GM23338 (cell line): ENCODE measurements around the gene TSR1. TPM values are rescaled to one million over a fixed set of nuclear protein-coding genes. Genes with fewer than 3 reads are reported as not detected.

Experiments
- ATAC-seq: fragments of 200-7000 bp; cut with Tn5 transposase; 3 replicates; pipeline ENCODE4 v1.9.1; 2020
- DNase-seq: peaks from one replicate; pipeline ENCODE4 v3.0.0-alpha.2; 2015; ENCODE audit warnings: low spot score
- H2AFZ ChIP-seq: fragments of 200-600 bp; sonication (generic); 2 replicates; pipeline ENCODE4 v1.8.0; 2016; ENCODE audit warnings: antibody characterized with exemption, mild to moderate bottlenecking, moderate library complexity
- H3F3A ChIP-seq: fragments of 200-600 bp; sonication (generic); replicated peaks from 2 replicates; pipeline ENCODE4 v1.8.0; 2017; ENCODE audit warnings: antibody characterized with exemption, mixed run types, low read depth
- H3K27ac ChIP-seq: fragments of 200-600 bp; sonication (generic); 2 replicates; pipeline ENCODE4 v1.6.1; 2016; ENCODE audit warnings: low read depth
- H3K27me3 ChIP-seq: fragments of 200-600 bp; sonication (generic); 2 replicates; pipeline ENCODE4 v1.8.0; 2016; ENCODE audit warnings: mild to moderate bottlenecking, mixed run types, moderate library complexity; ENCODE audit not compliant: insufficient read depth
- H3K36me3 ChIP-seq: fragments of 200-600 bp; sonication (generic); 2 replicates; pipeline ENCODE4 v1.8.0; 2016; ENCODE audit warnings: mild to moderate bottlenecking; ENCODE audit not compliant: insufficient read depth
- H3K4me1 ChIP-seq: fragments of 200-600 bp; sonication (generic); 2 replicates; pipeline ENCODE4 v1.8.0; 2016; ENCODE audit warnings: mild to moderate bottlenecking, moderate library complexity; ENCODE audit not compliant: insufficient read depth
- H3K4me2 ChIP-seq: fragments of 200-600 bp; sonication (generic); 2 replicates; pipeline ENCODE4 v1.7.1; 2017; ENCODE audit warnings: mixed run types
- H3K4me3 ChIP-seq: fragments of 200-600 bp; sonication (generic); 2 replicates; pipeline ENCODE4 v1.6.1; 2016; ENCODE audit warnings: mixed run types
- H3K79me2 ChIP-seq: fragments of 200-600 bp; sonication (generic); replicated peaks from 2 replicates; pipeline ENCODE4 v1.8.0; 2017; ENCODE audit warnings: mild to moderate bottlenecking; ENCODE audit not compliant: insufficient read depth
- H3K9me2 ChIP-seq: fragments of 200-600 bp; sonication (generic); 2 replicates; pipeline ENCODE4 v1.8.0; 2017; ENCODE audit not compliant: insufficient read depth
- H4K20me1 ChIP-seq: fragments of 200-600 bp; sonication (generic); replicated peaks from 2 replicates; pipeline ENCODE4 v1.8.0; 2017; ENCODE audit warnings: mild to moderate bottlenecking; ENCODE audit not compliant: insufficient read depth
- H3K27ac Mint-ChIP-seq: 2 replicates; pipeline ENCODE4 v1.8.0; 2020; ENCODE audit warnings: inconsistent platforms, mild to moderate bottlenecking, moderate library complexity, mixed read lengths
- H3K27me3 Mint-ChIP-seq: 3 replicates; pipeline ENCODE4 v1.8.0; 2022; ENCODE audit warnings: low read depth, mild to moderate bottlenecking, moderate library complexity, mixed read lengths, inconsistent platforms; ENCODE audit not compliant: insufficient read depth, poor library complexity
- H3K36me3 Mint-ChIP-seq: 3 replicates; pipeline ENCODE4 v1.8.0; 2021; ENCODE audit warnings: low read depth, mild to moderate bottlenecking, inconsistent platforms, moderate library complexity, mixed read lengths
- H3K4me1 Mint-ChIP-seq: 3 replicates; pipeline ENCODE4 v1.8.0; 2020; ENCODE audit warnings: mild to moderate bottlenecking, inconsistent platforms, mixed read lengths
- H3K4me3 Mint-ChIP-seq: 3 replicates; pipeline ENCODE4 v1.8.0; 2021; ENCODE audit warnings: moderate library complexity, mild to moderate bottlenecking, inconsistent platforms, mixed read lengths
- H3K9me3 Mint-ChIP-seq: 3 replicates; pipeline ENCODE4 v1.8.0; 2020; ENCODE audit warnings: moderate library complexity, mild to moderate bottlenecking, inconsistent platforms, mixed read lengths
- EZH2 ChIP-seq: fragments of 200-600 bp; sonication (generic); IDR thresholded peaks from one replicate; pipeline ENCODE4 v1.8.0; 2017; ENCODE audit warnings: antibody characterized with exemption, mild to moderate bottlenecking, low read depth; ENCODE audit not compliant: unreplicated experiment
- EZH2phosphoT487 ChIP-seq: fragments of 200-600 bp; sonication (generic); IDR thresholded peaks from one replicate; pipeline ENCODE4 v1.8.1; 2018; ENCODE audit warnings: antibody characterized with exemption; ENCODE audit not compliant: unreplicated experiment
- POLR2AphosphoS5 ChIP-seq: IDR thresholded peaks from 2 replicates; pipeline ENCODE4 v1.6.1; 2016; ENCODE audit warnings: antibody characterized with exemption, low read depth
- STAT1 ChIP-seq: IDR thresholded peaks from one replicate; pipeline ENCODE4 v1.6.1; 2016; ENCODE audit warnings: antibody characterized with exemption; ENCODE audit not compliant: unreplicated experiment
- ZNF114 ChIP-seq: fragments of 250-450 bp; sonication (Bioruptor Pico); IDR thresholded peaks from 2 replicates; pipeline ENCODE4 v1.5.0; 2020; ENCODE audit warnings: mild to moderate bottlenecking, moderate library complexity
- ZNF331 ChIP-seq: fragments of 250-450 bp; sonication (Bioruptor Pico); IDR thresholded peaks from 2 replicates; pipeline ENCODE4 v1.5.0; 2020; ENCODE audit warnings: low read depth, mild to moderate bottlenecking, moderate library complexity
- polyA plus RNA-seq: library from polyadenylated mRNA; unstranded; fragments of >200 nt; fragmentation: Nextera tagmentation; extraction: Ambion mirVana; gene quantifications from 2 replicates; pipeline ENCODE4 v1.2.1, GENCODE V29; 2016
- total RNA-seq: library from RNA; depleted of rRNA; stranded (reverse); fragments of >200 nt; shearing (Covaris generic); gene quantifications from 2 replicates; pipeline ENCODE4 v1.2.3, GENCODE V29; 2014
- TF ChIP-seq, protein P1 (sequence below), 2 experiments: fragments of 200-600 bp in 1 of 2; sonication (generic) in 1 of 2; conservative IDR thresholded peaks; 2 replicates each; pipeline versions ENCODE4 v1.5.1 to v1.6.1; 2016 to 2017; ENCODE audit warnings: antibody characterized with exemption in 2 of 2, low read depth in 2 of 2, mild to moderate bottlenecking in 2 of 2, moderate library complexity in 1 of 2
- TF ChIP-seq, protein P2 (sequence below): fragments of 250-450 bp; sonication (Bioruptor Pico); IDR thresholded peaks from 2 replicates; pipeline ENCODE4 v1.5.0; 2020; ENCODE audit warnings: mild to moderate bottlenecking, moderate library complexity

TSR1 gene
- total and polyA plus RNA-seq, 2 experiments from 2014 or later: 36.9 to 108 TPM

DNA sequence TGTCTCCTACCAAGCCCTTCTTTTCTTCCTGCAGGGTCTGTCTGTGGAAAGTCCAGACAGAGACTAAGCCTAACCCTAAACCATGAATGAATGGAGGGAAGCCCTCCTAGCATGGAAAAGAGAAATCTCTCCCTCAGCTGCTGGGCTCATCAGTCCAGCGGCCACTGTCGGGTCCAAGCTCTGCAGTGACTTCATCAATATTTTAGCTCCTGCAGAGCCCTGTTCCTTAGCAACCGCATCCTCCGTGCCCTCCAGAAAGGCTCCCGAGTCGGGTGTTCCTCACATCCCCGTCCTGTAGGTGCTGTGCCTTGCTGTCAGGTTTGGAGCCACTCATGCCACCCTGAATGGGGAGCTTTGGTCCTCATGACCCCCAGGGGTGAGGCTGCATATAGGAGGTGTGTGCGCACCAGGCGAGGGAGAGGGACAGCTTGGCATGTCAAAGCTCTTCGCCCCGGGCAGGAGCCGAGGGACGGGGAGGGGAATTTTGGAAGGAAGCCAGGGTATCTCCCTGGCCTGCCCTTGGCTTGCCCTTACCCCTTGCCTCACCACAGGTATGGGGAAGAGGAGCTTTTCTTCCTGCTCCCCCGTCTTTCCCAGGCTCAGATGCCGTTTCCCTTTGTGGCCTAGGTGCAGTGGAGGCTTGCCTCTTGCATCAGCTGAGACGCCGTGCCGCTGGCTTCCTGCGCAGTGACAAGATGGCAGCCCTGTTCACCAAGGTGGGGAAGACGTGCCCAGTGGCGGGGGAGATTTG is 24.9 kb upstream of the TSR1 start:
- Histone ChIP-seq H3K4me1 (no peaks in the 10 kb centered on the region), H3K27ac (no peak overlapping the region), H2AFZ (no peak overlapping the region), H3K4me3 (no peak overlapping the region), H3K9me2 (no peaks in the 10 kb centered on the region), H4K20me1 (no peaks in the 10 kb centered on the region), H3K4me2 (no peak overlapping the region), H3K79me2 (no peaks in the 10 kb centered on the region), H3K27me3 (no peaks in the 10 kb centered on the region), H3F3A (no peaks in the 10 kb centered on the region), H3K36me3 (no peaks in the 10 kb centered on the region)
- H3K4me3 Mint-ChIP-seq: no peak overlapping the region
- peaks cover 7% of the 10 kb centered on the region for H3K27me3 Mint-ChIP-seq
- peaks cover 4% of the 10 kb centered on the region; the same call in 1 of the 3 replicates for H3K4me1 Mint-ChIP-seq
- DNase-seq: no peak
- no peak for ATAC-seq
- TF ChIP-seq ZNF331 (CRISPR knock-in tag) (no peak), EZH2 (no peak), STAT1 (no peak), POLR2AphosphoS5 (no peak), EZH2phosphoT487 (no peak), ZNF114 (CRISPR knock-in tag) (no peak)
- TF ChIP-seq, protein P1, sequence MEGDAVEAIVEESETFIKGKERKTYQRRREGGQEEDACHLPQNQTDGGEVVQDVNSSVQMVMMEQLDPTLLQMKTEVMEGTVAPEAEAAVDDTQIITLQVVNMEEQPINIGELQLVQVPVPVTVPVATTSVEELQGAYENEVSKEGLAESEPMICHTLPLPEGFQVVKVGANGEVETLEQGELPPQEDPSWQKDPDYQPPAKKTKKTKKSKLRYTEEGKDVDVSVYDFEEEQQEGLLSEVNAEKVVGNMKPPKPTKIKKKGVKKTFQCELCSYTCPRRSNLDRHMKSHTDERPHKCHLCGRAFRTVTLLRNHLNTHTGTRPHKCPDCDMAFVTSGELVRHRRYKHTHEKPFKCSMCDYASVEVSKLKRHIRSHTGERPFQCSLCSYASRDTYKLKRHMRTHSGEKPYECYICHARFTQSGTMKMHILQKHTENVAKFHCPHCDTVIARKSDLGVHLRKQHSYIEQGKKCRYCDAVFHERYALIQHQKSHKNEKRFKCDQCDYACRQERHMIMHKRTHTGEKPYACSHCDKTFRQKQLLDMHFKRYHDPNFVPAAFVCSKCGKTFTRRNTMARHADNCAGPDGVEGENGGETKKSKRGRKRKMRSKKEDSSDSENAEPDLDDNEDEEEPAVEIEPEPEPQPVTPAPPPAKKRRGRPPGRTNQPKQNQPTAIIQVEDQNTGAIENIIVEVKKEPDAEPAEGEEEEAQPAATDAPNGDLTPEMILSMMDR (conservative IDR thresholded peaks at IDR 0.05; ENCODE audit: low read depth in 2 of 2): no peak
- TF ChIP-seq, protein P2, sequence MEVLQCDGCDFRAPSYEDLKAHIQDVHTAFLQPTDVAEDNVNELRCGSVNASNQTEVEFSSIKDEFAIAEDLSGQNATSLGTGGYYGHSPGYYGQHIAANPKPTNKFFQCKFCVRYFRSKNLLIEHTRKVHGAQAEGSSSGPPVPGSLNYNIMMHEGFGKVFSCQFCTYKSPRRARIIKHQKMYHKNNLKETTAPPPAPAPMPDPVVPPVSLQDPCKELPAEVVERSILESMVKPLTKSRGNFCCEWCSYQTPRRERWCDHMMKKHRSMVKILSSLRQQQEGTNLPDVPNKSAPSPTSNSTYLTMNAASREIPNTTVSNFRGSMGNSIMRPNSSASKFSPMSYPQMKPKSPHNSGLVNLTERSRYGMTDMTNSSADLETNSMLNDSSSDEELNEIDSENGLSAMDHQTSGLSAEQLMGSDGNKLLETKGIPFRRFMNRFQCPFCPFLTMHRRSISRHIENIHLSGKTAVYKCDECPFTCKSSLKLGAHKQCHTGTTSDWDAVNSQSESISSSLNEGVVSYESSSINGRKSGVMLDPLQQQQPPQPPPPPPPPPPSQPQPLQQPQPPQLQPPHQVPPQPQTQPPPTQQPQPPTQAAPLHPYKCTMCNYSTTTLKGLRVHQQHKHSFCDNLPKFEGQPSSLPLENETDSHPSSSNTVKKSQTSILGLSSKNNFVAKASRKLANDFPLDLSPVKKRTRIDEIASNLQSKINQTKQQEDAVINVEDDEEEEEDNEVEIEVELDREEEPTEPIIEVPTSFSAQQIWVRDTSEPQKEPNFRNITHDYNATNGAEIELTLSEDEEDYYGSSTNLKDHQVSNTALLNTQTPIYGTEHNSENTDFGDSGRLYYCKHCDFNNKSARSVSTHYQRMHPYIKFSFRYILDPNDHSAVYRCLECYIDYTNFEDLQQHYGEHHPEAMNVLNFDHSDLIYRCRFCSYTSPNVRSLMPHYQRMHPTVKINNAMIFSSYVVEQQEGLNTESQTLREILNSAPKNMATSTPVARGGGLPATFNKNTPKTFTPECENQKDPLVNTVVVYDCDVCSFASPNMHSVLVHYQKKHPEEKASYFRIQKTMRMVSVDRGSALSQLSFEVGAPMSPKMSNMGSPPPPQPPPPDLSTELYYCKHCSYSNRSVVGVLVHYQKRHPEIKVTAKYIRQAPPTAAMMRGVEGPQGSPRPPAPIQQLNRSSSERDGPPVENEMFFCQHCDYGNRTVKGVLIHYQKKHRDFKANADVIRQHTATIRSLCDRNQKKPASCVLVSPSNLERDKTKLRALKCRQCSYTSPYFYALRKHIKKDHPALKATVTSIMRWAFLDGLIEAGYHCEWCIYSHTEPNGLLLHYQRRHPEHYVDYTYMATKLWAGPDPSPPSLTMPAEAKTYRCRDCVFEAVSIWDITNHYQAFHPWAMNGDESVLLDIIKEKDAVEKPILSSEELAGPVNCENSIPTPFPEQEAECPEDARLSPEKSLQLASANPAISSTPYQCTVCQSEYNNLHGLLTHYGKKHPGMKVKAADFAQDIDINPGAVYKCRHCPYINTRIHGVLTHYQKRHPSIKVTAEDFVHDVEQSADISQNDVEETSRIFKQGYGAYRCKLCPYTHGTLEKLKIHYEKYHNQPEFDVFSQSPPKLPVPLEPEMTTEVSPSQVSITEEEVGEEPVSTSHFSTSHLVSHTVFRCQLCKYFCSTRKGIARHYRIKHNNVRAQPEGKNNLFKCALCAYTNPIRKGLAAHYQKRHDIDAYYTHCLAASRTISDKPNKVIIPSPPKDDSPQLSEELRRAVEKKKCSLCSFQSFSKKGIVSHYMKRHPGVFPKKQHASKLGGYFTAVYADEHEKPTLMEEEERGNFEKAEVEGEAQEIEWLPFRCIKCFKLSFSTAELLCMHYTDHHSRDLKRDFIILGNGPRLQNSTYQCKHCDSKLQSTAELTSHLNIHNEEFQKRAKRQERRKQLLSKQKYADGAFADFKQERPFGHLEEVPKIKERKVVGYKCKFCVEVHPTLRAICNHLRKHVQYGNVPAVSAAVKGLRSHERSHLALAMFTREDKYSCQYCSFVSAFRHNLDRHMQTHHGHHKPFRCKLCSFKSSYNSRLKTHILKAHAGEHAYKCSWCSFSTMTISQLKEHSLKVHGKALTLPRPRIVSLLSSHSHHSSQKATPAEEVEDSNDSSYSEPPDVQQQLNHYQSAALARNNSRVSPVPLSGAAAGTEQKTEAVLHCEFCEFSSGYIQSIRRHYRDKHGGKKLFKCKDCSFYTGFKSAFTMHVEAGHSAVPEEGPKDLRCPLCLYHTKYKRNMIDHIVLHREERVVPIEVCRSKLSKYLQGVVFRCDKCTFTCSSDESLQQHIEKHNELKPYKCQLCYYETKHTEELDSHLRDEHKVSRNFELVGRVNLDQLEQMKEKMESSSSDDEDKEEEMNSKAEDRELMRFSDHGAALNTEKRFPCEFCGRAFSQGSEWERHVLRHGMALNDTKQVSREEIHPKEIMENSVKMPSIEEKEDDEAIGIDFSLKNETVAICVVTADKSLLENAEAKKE: no peak
- no peaks in the 10 kb centered on the region for H3K9me3 Mint-ChIP-seq
- H3K27ac Mint-ChIP-seq: no peak overlapping the region
- H3K36me3 Mint-ChIP-seq: peaks cover 3% of the 10 kb centered on the region; the same call in 1 of the 3 replicates
